ENCODE data around the gene PDIA5. TPM values are rescaled to one million over a fixed set of nuclear protein-coding genes. Genes with fewer than 3 reads are reported as not detected.

The PDIA5 gene
- total RNA-seq, 1 experiment from 2014 or later, result 7.7 TPM

DNA sequence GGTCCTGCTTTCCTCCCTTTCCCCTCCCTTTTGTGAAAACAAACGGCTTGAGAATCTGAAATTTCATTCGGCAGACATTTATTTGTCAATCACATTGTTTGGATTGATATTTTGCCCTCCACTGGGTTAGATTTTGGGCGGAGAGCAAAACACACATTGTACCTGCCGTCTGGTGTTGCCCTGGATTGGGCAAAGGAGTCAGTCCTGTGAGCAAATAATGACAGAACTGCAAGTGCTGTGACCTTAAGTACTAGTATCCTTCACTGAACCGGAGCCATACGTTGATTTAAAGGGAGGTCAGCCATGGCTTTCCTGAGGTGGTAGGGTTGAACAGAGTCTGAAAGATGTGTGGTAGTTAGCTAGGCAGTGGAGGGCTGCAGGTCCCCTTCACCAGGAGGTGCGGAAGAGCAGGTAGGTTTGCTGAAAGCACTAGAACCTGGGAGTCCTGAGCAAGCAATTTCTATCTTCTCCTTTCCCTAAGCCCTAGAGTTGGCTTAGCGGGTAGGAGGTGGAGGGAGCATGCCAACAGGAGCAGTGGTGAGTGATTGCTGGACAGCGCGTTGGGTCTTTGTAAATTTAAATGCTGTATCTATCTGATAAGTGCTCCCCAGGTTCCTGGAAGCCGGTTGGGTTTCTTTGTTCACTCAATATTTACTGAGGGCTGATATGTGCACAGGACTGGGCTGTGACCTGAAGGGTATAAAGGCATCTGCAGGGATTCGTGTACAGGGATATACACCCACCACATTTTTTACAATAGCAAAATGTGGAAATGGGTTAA is 2.0 kb downstream of the PDIA5 start:
- Histone ChIP-seq H3K27ac (no peak overlapping the region), H3K27me3 (replicated peaks) (no peaks in the 10 kb centered on the region; the same call in 1 of the 2 replicates), H3K9me3 (replicated peaks) (no peaks in the 10 kb centered on the region), H3K36me3 (no peaks in the 10 kb centered on the region), H3K4me3 (no peak overlapping the region), H3K4me1 (replicated peaks) (peaks cover 29% of the 10 kb centered on the region)
- no peak for DNase-seq (ENCODE audit: low read depth in 1 of 2, low spot score in 2 of 2)

DNA sequence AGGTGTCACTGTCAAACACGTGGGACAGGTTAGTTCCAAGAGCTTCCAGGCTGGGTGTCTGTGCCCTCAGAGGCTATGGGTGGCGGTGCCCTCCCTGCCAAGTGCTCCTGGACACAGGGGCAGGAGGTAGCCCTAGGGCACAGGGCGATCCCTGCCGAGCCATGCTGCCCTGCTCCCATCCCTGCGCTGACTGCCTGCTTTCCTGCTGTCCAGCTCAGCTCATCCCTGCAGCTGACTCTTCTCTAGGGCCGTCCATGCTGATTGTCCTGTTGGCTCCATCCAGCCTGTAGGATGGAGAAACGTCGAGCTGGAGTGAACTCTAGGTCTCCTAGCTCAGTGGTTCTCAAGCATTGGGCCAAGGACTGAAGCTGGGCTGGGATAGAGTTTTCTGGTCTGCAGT is 3.7 kb downstream of the PDIA5 start:
- Histone ChIP-seq H3K4me1 (replicated peaks) (peaks cover 29% of the 10 kb centered on the region), H3K4me3 (no peak overlapping the region), H3K27ac (no peak overlapping the region), H3K9me3 (replicated peaks) (no peaks in the 10 kb centered on the region), H3K36me3 (no peaks in the 10 kb centered on the region), H3K27me3 (replicated peaks) (peaks cover 3% of the 10 kb centered on the region)
- no peak for DNase-seq (ENCODE audit: low read depth in 1 of 2, low spot score in 2 of 2)

DNA sequence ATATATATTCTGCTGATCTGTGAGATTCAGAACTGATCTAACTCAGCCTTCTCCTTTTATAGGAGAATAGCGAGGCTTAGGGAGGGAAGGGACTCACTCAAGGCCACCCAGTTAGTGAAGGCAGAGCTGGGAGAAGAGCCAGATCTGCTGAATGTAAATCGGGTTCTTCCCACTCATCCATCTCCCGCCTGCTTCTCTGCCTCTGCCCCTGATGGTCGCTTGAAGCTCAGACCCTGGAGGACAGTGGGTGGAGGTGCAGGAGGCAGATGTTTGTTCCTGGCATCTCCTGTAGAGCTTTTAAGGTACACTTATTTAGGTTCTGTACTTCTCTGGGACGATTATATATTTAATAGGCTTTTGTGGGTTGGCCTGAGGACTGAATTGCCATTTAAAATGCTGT is 4.3 kb downstream of the PDIA5 start:
- H3K4me1 ChIP-seq (replicated peaks), result peaks cover 29% of the 10 kb centered on the region
- no peaks in the 10 kb centered on the region for H3K36me3 ChIP-seq
- H3K4me3 ChIP-seq, result no peak overlapping the region
- H3K27me3 ChIP-seq (replicated peaks), result peaks cover 5% of the 10 kb centered on the region
- H3K9me3 ChIP-seq (replicated peaks), result no peaks in the 10 kb centered on the region
- peak; percentile 62 to 78 for DNase-seq (ENCODE audit: low read depth in 1 of 2, low spot score in 2 of 2)
- H3K27ac ChIP-seq, result no peak overlapping the region

DNA sequence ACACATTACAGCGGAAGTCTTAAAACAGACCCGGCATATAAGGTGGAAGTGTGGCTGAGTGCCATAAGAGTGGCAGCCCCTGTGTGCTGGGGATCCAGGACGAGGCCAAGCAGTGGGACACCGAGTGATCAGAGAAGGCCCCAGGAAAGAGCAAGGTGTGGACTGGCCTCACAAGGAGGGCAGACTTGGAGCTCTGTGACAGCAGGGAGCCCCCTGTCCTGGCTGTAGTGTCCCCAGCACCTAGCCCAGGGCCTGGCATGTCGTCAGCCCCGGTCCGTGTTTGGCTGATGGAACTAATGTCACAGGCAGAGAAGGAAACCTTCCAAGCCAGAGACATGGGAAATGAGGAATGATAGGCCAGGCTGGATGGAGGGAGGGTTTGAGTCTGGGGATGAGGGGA is 4.8 kb downstream of the PDIA5 start:
- H3K9me3 ChIP-seq (replicated peaks), result no peaks in the 10 kb centered on the region
- peaks cover 25% of the 10 kb centered on the region for H3K4me1 ChIP-seq (replicated peaks)
- no peak overlapping the region for H3K4me3 ChIP-seq
- DNase-seq (ENCODE audit: low read depth in 1 of 2, low spot score in 2 of 2), result no peak
- H3K36me3 ChIP-seq, result no peaks in the 10 kb centered on the region
- peaks cover 9% of the 10 kb centered on the region for H3K27me3 ChIP-seq (replicated peaks)
- H3K27ac ChIP-seq, result no peak overlapping the region

DNA sequence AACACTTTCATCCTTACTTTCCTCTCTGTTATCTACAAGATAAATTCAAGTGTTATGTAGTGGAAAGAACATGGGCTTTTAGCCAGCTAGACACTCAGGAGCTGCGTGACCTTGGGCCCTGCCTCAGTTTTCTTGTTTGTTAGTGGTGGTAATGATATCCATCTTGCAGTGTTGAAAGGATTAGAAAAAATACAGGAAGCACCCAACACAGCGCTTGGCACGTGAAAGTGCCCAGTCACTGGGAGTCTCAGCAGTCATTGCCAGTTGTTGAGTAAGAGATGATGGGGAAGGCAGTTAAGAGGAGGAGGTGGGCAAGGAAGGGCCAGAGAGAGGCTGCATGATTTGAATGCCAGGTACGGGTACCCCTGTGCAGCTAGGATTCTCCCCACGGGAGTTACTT is 5.3 kb downstream of the PDIA5 start:
- no peak overlapping the region for H3K27ac ChIP-seq

DNA sequence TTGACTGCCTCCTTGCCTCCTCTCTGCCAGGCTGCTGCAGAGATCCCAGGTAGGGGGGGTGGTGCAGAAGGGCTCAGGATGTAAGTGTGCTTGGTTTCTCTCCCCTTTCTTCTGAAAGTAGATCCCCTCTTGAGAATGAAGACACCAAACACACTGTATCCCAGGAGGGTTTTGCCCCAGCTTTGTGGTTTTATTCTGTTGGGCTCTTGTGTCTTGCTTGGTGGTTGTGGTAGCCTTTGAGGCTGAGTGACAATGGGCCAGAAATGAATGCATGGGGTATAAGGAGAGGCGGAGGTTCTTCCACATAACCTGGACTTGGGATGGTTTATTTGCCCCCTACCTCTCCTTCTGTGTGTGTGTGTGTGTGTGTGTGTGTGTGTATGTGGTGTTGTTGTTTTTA is 5.7 kb downstream of the PDIA5 start:
- Histone ChIP-seq H3K27me3 (replicated peaks) (peaks cover 10% of the 10 kb centered on the region), H3K4me1 (replicated peaks) (peaks cover 17% of the 10 kb centered on the region), H3K9me3 (replicated peaks) (no peaks in the 10 kb centered on the region), H3K36me3 (no peaks in the 10 kb centered on the region), H3K4me3 (no peak overlapping the region), H3K27ac (no peak overlapping the region)
- no peak for DNase-seq (ENCODE audit: low read depth in 1 of 2, low spot score in 2 of 2)

More for the DNA sequence above, 5.3 kb downstream of the PDIA5 start:
- Histone ChIP-seq H3K4me1 (replicated peaks) (peaks cover 21% of the 10 kb centered on the region), H3K27me3 (replicated peaks) (peaks cover 10% of the 10 kb centered on the region), H3K36me3 (no peaks in the 10 kb centered on the region), H3K9me3 (replicated peaks) (no peaks in the 10 kb centered on the region), H3K4me3 (no peak overlapping the region)
- no peak for DNase-seq (ENCODE audit: low read depth in 1 of 2, low spot score in 2 of 2)

DNA sequence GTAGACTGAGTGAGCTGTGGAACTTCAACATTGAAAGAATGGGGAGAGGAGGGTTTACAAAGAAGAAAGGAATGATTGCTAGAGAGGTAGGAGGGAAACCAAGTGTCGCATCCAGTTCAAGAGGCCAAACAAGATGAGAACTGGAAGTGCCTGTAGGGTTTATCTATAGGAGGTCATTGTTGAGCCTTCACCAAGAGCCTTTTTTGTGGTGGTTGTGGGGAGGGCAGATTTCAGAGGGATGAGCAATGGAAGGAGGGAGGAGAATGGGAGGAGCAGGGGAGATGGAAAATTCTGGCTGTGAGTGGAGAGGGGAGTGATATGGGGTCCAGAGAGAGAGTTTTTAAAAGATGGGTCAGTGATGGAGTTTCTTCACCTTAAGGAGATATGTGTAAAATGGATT is 8.5 kb downstream of the PDIA5 start:
- H3K36me3 ChIP-seq, result no peaks in the 10 kb centered on the region
- no peaks in the 10 kb centered on the region for H3K9me3 ChIP-seq (replicated peaks)
- DNase-seq (ENCODE audit: low read depth in 1 of 2, low spot score in 2 of 2), result no peak
- H3K27me3 ChIP-seq (replicated peaks), result peaks cover 10% of the 10 kb centered on the region; the same call in 1 of the 2 replicates
- H3K27ac ChIP-seq, result no peak overlapping the region
- H3K4me1 ChIP-seq (replicated peaks), result peaks cover 22% of the 10 kb centered on the region
- H3K4me3 ChIP-seq, result no peak overlapping the region

DNA sequence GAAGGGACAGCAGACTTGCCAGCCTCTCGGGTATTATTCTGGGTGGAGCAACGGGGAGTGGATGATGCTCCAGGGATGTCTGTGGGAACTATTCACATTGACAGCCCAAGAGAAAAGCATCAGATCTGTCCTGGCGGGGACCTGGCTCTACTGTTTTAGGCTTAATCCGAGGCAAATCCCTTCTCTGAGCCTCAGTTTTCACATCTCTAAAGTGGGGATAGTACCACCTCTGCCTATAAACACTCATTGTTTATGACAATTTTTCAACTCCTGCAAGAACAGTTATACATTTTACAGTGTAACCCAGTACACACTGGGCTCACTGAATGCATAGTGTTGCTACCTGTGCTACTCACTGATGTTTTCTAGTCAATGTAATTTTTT is 9.3 kb downstream of the PDIA5 start:
- H3K4me3 ChIP-seq, result no peak overlapping the region
- no peaks in the 10 kb centered on the region for H3K36me3 ChIP-seq
- no peak for DNase-seq (ENCODE audit: low read depth in 1 of 2, low spot score in 2 of 2)
- no peak overlapping the region for H3K27ac ChIP-seq
- H3K4me1 ChIP-seq (replicated peaks), result peaks cover 25% of the 10 kb centered on the region
- no peaks in the 10 kb centered on the region for H3K9me3 ChIP-seq (replicated peaks)
- H3K27me3 ChIP-seq (replicated peaks), result peaks cover 18% of the 10 kb centered on the region; the same call in 1 of the 2 replicates

DNA sequence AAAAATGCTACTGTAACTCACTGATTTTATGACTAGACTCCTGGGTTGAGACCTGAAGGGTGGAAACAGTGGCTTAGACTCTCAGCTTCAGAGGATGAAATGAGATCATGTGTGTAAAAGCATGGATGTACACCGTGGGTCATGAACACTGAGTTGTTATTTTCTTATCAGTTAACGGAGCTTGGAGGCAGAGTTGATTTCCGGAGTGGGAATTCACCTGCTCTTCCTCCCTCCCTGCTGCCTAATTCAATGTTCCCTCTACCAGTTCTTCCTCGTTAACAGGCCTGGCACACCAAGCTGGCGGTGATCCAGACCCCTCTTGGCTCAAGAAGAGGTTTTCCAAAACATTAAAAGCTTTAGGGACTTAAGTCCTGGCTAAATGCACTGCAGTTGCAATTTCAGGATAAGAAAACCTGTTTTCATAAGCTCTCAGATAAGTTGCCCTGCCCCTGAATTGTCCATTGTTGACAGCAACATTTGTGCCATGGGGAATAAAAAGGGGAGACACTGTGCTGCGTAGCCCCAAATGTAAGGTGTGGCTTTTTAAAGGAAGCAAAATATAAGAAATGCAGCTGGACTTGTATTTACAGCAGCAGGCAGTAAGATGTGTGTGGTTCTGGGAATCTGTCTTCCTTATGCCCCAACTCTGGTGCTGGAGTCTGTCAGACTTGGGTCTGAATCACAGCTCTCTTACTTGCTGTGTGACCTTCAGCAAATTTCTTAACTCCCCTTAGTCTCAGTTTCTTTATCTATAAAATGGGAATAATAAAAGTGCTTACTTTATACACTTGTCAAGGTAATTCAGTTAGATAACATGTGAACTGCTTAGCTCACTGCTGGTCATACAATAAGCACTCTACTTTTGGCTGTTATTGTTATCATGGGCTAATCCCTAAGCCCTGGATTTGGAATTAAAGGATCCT is 9.9 kb downstream of the PDIA5 start:
- peaks cover 26% of the 10 kb centered on the region for H3K4me1 ChIP-seq (replicated peaks)
- no peak overlapping the region for H3K4me3 ChIP-seq
- no peaks in the 10 kb centered on the region for H3K36me3 ChIP-seq
- H3K27ac ChIP-seq, result no peak overlapping the region
- H3K9me3 ChIP-seq (replicated peaks), result no peaks in the 10 kb centered on the region
- H3K27me3 ChIP-seq (replicated peaks), result peaks cover 24% of the 10 kb centered on the region; the same call in 1 of the 2 replicates
- DNase-seq (ENCODE audit: low read depth in 1 of 2, low spot score in 2 of 2), result no peak

DNA sequence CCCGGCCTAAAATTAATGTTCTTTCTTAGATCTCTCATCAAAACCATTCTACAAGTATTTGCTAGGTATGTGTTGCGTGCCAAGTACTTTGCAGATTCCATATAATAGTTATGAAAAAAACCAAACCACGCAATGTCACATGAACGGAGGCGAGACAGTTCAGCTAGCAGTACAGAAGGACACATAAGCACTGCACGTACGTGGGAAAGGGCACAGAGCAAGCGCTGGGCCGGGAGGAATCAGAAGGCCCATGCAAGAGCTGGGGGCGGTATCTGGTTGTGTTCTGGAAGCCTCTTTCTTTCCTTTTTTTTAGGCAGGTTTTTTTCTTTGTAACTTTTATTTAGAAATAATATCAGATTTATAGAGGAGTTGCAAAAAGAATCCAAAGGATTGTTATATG is 11.3 kb downstream of the PDIA5 start:
- no peak for DNase-seq (ENCODE audit: low read depth in 1 of 2, low spot score in 2 of 2)
- H3K4me3 ChIP-seq, result no peak overlapping the region
- H3K4me1 ChIP-seq (replicated peaks), result peaks cover 29% of the 10 kb centered on the region
- no peaks in the 10 kb centered on the region for H3K9me3 ChIP-seq (replicated peaks)
- H3K36me3 ChIP-seq, result no peaks in the 10 kb centered on the region
- peaks cover 35% of the 10 kb centered on the region for H3K27me3 ChIP-seq (replicated peaks)
- H3K27ac ChIP-seq, result no peak overlapping the region

DNA sequence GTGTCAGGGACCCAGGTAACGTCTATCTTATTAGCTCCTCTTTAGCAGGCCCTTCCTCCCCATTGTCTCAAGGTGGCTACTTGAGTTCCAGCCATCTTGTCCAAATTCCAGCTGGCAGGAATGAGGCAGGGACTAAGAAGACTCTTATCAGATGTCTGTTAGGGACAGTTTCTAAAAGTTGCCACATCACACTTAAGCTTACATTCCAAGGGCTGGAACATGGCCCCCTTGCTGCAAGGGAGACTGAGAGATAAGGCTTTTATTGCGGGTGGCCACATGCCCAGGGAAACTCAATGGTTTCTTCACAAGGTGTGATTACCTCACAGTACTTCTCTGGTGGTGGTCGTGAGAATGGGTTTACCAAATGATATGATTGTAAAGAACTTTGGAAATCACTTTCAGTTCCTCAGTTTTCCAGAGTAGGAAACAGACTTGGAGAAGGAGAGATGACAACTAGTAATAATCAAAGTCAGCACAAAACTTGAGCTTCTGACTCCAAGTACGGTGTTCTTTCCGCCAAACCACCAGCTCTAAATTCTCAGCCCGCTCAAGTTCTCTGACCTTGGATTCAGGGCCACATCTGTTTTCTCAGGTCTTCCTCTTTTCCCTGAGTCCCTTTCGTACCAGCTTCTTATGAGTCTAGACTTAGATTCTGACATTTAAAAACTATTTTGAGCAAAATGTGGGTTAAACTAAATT is 14.2 kb downstream of the PDIA5 start:
- Histone ChIP-seq H3K27me3 (replicated peaks) (peaks cover 32% of the 10 kb centered on the region), H3K36me3 (no peaks in the 10 kb centered on the region), H3K9me3 (replicated peaks) (no peaks in the 10 kb centered on the region), H3K4me3 (no peak overlapping the region), H3K4me1 (replicated peaks) (peaks cover 47% of the 10 kb centered on the region), H3K27ac (no peak overlapping the region)
- DNase-seq (ENCODE audit: low read depth in 1 of 2, low spot score in 2 of 2), result no peak

DNA sequence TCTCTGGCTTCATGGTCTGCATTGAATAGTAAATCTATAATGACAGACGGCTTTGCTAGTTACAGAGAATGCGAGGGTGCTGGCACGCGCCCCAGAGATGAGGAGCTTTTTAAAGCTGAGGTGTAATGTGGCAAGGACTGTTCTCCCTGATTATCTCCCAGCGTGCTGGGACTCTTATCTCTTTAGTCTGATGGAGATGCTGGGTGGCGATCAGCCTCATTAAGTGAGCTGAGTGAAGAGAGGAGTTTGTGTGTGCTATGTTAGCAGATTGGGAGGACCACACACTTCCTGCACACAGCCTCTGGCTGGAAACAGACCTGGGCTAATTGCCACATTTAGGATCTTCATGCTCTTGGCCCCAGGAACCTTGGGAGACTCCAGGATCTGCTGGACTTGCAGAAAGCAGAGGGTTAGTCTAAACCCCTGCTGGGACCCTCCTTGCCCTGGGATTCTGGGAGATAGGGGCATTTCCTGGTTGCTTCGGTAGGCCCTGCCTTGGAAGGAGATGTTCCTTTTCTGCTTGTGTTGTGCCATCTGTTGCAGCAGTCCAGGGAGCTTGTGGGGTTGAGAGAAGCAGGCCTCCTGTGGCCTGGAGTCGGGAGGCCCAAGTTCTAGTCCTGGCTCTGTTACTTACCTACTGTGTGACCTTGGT is 15.0 kb downstream of the PDIA5 start:
- no peak overlapping the region for H3K27ac ChIP-seq
- H3K4me1 ChIP-seq (replicated peaks), result peaks cover 47% of the 10 kb centered on the region
- no peaks in the 10 kb centered on the region for H3K9me3 ChIP-seq (replicated peaks)
- peaks cover 25% of the 10 kb centered on the region for H3K27me3 ChIP-seq (replicated peaks)
- no peak overlapping the region for H3K4me3 ChIP-seq
- no peaks in the 10 kb centered on the region for H3K36me3 ChIP-seq
- no peak for DNase-seq (ENCODE audit: low read depth in 1 of 2, low spot score in 2 of 2)

DNA sequence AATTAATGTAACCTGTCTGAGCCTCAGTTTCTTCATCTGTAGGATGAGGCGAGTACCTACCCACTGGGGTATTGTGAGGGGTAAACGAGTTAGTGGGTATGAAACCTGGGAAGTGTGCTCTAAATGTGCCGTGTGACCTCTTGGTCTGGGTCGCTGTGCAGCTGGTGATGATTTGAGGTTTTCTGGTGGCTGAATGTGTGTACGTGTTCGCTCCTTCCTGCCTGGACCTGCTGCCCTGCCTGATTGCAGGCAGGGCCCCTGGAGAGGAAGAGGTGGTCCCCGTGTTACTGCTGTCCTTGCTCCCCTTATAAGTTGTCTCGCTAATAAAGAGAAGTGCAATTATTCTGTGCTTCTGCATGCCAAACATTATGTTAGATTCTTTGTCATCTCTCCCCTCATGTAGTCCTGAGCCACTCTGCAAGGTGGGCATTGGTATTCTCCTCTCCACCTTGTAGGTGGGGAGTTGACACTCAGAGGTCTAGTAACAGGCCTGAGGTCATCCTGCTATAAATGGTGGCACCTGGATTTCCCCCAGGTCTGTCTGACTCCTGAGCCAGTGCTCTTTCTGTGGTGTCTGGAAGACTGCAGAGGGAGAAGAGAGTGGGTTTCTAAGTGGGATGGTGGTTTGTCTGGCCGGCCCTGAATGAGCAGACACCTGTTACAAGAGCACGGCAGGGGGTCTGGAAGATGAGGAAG is 15.7 kb downstream of the PDIA5 start:
- Histone ChIP-seq H3K9me3 (replicated peaks) (no peaks in the 10 kb centered on the region), H3K27me3 (replicated peaks) (peaks cover 25% of the 10 kb centered on the region), H3K27ac (no peak overlapping the region), H3K4me1 (replicated peaks) (peaks cover 47% of the 10 kb centered on the region), H3K4me3 (no peak overlapping the region), H3K36me3 (no peaks in the 10 kb centered on the region)
- DNase-seq (ENCODE audit: low read depth in 1 of 2, low spot score in 2 of 2), result no peak
